UCSD-AML1 (cell line): Measurements from ENCODE around the gene GCK.
A peak's percentile ranks its signal among the peaks of the same experiment; 100 is the strongest.

Source experiments
- DNase-seq: peaks from one replicate; lab custom pipeline; 2025; ENCODE audit not compliant: unreplicated experiment; lab: John Stamatoyannopoulos, UW

GCK gene

DNA sequence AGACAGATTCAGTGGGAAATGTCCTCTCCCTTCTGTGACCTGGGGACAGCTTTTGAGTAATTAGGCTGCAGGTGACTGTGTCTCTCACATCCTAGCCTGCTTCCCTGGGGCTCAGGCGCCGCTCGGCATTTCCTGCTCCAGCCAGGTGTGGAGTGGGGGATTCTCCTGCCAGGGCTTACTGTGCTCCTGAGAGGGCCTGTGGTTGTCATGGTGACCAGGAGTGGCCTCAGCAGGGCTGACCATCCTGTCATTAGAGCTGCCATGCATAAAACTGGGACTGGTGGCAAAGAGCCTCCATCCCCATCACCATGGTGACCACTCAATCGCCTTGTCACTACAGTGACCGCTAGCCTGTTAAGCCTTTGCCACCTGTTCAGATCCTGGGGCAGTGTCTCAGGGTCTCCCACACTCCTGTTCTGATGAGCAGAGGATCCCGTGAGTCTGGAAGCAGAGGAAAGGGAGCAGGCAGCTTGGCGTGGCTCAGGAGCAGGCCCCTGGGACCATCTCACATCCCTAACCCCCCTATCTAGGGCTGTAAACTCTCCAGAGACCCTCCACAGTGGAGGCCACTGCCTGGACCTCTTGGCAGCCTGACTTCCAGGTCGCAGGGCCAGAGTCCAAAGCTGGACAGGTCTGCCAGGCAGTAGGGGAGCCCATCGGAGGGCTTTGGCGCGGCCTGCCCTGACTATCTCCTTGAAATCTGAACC, at the start of gene GCK:
TSS of gene GCK (minus strand) at position 154 of the 707 bp plus-strand sequence. CDS start 486 bp downstream, outside the sequence.
- no peak for DNase-seq

DNA sequence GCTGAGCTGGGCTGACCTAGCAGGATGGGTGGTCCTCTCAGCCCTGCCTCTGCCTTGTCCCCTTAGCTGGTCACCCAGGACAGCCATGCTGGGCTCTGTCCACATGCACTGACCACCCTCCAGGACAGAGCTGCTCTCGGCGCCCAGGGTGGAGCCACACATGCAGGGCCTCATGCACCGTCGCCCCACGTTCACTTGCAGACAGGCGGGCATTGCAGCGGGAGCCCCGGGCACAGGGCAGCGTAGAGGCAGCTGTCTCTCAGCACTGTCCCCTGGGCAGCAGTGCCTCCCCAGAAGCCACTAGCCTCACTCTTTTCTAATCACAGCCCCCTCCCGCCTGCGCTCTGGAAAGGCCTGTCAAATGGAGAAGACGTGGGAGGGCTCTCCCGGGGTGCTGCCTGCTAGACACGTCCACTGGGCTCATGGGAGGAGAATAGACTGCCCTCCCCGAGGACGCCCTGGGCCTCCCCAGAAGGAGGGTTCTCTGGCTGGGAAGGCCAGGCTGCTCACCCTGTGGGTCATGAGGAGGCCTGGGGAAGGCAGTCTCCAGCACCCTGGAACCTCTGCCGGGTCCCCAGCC, 49.0 kb upstream of the GCK start:
- DNase-seq, result no peak

DNA sequence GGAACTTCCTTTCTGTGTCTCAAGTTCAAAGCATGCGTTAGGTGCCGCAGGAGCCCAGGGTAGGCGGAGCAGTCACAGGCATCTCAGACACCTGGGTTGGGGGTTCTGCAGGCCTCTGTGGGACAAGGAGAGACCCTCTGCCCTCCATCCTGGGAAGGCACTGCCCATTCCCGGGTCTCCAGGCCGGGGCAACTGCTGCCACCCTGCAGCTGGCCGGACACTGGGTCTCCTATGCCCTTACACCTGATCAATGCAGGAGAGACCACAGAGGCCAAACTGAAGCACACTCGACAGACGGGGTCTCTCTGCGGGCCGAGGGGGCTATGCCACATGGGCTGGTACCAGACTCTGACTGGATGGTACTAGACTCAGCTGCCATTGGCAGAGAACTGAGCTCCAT, 48.5 kb upstream of the GCK start:
- no peak for DNase-seq

DNA sequence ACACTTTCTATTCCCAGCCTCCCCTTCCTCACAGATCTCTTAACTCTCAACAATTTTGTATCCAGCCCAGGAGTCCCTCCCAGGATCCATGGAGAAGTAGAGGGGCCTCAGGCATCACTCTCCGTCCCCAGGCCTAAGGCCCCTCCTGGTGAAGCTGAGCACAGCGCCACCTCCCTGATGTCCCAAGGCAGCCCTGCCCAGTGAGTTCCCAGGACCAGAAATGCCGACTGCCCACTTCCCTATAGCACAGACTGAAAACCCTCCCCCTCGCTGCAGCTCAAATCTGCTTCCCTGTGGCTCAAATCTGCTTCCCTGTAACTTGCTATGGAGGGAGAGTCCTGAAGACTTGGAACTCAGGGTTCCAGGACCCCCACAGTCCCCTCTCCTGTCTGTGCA, 47.1 kb upstream of the GCK start:
- peak; percentile 8 for DNase-seq

DNA sequence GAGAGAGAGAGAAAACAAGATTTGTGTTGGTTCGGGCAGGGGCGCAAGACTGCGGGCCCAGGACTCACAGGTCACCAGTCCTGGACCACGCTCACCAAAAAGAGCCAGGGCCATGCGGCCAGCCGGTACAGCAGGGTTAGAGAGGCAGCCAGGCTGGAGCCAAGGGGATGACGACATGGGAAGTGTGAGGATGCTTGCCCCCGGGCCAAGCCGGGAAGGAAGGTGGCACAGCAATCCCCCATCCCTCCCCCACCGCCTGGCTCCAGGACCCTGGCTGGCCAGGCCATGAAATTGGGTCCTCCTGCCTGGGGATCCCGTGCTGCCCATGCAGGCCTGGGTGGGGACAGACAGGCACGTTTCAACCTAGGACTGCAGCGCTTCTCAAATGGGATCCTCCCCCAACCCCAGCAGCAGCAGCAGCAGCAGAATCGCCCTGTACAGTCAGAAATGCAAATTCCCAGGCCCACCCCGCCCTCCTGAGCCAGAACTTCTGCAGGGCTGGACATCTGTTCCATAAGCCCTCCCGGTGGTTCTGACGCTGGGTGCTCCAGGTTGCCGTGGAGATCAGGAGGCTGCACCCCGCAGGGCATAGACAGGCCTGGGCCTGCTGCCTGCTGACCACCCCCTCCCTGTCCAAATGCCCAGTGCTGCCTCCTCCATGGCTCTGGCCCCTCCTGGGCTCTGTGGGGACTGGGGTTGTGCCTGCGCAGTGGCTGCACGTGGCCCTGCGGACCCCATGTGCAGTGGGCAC, 46.5 kb upstream of the GCK start:
- no peak for DNase-seq

DNA sequence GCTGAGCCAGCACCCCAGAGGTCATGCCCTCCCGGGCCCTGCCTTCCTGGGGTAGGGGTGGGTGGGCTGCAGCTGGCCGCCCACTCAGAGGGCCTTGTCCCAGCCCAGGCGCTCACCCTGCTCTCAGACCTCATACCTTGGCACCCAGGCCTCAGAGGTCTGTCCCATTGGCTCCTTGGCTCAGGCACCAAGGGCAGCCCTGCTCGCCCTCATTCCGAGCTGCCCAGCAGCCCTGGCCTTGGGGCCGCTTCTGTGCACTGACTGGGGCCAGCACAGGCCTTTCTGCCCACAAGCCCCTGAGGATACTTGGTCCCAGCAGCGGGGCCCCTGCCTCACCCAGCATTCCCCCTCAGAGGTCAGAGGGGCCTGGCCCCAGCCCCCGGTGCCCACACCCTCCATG, 45.8 kb upstream of the GCK start:
- no peak for DNase-seq

DNA sequence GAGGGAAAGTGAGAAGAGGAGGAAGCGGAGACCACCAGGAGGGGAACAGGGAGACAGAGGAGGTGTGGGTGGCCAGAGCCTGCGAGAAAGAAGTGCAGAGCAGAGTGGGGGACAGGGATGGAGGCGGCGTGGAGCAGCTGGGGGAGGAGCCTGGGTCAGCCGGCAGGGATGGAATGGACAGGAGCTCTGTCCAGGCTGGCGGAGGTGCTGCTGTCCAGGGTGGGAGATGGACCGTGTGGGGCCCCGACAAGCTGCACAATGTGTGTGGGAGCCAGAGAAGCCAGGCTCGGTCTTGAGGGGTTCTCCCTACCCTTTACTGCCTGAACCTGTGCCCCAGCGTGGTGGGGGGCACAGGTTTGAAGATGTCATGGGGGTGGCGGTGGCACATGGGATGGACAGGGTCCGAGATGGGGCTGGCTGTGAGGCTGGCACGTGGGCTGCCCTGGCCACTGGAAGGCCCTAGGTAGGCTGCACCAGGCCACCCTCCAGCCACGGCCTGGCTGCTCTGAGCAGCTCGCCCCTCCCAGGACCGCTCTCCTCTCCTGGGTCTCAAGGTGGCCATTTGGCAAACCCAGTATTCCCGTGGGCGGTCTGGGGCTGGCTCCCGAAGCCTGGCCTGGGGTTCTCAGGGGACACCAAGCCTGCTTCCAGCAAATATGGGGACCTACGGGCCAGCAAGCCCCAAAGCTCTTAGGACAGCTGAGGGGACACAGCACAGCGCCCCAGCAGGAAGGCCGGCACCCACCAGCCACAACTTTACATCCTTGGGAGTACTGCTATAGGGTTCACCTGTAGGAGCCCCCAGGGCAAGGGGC, 43.9 kb upstream of the GCK start:
- no peak for DNase-seq

DNA sequence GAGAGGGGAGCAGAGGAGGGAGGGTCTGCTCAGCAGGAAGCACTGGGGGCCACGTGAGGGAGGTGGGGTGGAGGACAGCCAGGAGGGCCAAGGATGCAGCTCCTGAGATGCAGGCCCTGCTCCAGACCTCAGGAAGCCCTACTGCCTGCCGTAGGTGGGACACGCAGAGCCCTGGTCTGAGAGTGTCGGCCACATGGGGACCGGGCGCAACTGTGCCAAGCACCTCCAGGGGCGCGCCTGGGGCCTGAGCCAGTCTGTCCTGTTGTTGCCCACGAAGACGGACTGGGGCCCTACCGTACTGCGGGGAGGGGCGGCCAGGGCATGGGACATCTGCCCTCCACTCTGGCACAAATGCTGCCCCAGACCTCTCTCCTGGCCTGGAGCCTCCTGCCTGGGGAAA, 43.2 kb upstream of the GCK start:
- no peak for DNase-seq

DNA sequence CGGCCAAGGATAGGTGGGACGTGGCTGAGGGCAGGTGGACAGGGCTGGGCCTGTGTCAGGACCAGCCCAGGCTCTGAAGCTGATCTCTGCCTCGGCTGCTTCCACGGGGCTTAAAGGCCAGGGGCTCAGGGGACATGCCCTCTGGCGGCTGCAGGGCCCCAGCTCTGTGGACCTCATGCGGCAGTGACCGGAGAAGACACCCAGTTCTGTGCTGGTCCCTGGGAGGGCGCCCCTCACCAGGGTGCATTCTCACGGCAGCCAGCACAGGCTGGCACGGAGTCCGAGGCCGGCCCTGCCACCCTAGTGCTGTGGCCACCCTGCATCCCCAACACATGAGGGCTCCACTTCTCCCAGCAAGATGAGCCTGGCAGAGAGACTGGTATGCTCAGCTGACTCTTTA, 41.8 kb upstream of the GCK start:
- DNase-seq, result no peak

DNA sequence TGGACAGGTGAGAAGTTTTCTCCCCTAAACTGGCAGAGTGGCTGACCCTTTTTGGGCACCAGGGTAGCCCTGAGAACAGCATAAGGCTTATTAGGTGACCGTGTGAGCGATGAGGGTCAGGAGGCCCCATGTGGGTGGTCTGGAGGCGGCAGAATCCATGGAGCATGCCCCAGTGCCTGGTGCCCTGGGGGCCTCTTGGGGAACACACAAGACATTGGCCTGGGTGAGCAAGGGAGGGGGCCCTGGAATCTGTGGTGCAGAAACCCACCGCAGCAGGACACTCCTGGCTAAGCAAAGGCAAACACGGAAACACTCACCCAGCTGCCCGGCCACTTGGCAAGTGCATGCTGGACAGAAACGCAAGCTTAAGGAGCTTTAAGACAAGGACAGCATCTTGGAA, 41.0 kb upstream of the GCK start:
- DNase-seq, result no peak

DNA sequence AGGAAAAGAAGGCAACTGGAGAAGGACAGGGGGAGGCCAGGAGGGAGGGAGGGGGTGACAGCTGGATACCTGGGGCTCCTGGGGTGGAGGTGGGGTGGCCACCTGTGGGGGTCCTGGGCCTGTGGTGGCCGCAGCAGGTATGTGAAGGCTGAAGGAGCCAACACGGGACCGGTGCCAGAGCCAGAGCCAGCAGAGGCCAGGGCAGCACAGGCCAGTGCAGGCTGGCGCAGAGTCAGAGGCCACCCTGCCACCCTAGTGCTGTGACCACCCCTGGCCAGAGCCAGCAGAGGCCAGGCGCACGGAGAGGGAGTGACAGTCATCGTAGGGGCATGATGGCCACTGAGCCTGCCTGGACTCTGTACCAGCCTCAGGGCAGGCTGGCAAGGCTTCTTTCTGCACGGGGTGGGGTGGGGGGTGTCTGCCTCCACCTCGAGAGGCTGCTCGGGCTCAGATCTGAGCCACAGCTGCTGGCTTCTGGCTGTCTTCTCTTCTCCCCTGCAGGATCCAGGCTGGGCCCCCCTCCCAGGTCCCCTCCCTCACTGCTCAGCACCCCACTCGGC, 40.4 kb upstream of the GCK start:
- no peak for DNase-seq

DNA sequence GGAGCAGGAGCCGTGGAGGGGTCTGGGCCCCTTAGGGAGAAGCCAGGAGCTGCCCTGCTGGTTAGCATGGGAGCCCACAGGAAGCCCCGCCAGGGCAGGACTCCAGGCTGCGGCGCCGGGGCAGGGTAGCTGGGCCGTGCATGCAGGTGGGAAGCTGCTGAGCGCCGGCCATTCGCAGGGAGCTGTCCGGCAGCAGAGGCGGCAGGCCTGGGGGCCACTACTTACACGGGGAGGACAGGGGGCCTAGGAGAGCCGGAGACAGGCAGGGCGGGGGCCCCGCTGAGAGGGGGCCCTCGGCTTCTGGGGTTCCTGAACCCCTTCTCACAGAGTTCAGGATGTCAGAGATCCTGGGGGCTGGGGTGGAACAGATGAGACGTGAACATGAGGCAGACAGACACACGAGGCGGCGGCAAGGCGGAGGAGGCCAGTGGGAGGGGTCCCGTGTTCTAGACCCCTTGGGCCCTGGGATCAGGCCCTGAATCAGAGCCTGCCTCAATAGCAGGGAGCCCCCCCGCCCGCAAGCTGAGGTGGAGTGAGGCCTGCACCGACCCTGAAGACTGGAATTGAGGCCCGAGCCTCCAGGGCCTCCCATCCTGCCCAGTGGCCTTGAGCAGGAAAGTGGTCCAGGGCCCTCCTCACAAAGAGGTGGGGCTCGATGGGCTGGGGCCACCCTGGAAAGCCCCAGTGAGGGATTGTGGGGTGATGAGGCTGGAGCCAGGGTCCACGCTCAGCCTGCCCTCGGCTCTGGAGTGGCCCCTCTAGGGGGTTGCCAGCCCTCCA, 39.5 kb upstream of the GCK start:
- no peak for DNase-seq

DNA sequence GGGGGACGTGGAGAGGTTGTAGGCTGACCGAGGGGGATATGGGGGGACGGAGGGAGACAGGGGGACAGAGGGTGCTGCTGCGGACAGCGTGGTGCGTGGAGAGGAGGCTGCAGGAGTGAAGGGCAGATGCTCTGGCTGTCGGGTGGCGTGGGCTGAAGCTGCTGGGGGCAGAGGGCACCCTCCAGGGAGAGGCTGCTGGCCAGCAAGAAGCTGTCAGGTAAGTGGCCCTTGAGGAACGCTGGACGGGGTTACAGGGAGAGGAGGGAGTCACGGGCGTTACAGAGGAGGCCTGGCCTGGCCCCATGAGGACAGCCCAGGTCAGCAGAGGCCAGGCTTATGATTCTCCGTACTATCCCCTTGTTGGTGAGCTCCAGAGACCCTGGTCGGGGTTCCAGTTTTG, 38.7 kb upstream of the GCK start:
- no peak for DNase-seq

DNA sequence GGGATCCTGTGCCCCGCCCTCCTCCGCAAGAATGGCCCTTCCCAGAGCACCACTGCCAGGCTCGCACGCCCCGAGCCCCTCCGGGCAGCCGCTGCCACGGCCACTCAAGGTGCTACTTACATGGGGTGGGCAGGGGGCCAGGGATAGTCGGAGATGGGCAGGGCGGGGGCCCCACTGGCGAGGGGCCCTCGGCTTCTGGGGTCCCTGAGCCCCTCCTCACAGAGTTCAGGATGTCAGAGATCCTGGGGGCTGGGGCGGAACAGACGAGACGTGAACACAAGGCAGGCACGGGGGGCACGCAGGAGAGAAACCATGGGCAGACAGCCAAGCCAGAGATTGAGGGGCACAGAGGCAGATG, 37.1 kb upstream of the GCK start:
- no peak for DNase-seq

DNA sequence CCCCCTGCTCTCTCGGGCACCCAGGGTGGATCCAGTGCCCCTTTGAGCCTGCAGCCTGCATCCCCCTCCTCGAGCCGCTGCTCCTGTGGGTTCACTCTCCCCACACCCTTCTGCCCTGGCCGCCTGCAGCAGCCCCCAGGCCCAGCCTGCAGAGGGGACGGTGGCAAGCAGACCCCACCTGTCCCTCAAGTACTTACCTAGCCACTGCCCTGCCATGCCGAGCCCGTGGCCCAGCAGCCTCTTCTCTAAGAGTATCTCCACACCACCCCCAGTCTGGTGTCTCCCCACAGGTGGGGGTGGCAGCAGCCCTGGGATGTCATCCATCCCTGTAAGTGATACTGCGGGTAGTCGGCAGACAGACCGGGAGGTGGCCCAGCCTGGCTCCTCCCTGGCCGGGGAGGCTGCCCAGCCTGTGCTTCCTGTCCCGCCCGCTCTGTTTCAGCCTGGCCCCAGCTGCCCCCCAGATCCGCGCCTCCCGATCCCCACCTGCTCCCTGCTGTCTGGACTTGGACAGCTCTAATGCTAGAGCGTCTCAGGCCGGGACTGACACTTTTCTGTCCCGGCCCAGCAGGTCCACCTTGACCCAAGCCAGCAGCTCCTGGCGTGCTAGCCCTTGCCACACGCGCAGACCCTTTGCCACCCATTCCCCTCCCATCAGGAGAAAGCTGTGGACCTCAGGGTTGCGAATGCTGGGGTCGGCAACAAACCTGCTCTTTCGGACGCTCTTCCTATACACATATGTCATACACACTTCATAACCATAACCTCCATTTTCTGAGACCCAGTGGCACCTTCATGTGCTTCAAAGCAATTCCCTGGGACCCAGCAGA, 36.5 kb upstream of the GCK start:
- DNase-seq, result no peak

DNA sequence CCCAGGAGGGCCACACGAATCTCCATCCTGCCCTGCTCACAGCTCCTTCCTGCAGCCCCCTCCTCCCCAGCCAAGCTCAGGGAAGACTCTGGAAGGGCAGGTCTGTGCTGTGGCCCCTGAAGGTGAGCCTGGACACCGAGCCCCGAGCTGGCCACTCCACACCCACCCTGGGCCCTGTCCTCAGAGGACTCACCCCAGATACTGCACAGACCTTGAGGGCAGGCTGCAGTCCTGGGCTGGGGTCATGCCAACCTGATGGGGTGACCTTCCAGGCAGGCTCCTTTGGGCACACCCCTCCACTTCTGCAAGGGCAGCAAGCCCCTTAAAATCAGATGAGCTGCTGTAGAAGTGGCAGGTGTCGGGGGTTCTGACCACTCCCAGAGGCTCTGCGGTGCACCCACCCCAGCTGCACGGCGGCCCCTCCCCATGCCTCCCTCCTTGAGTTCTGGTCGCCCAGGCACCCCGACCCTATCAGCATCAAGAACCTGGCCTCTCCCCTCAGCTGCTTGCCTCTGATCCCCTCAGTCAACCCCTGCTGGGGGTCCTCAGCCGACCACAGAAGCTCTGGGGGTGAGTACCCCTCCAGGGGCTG, 35.8 kb upstream of the GCK start:
- no peak for DNase-seq

DNA sequence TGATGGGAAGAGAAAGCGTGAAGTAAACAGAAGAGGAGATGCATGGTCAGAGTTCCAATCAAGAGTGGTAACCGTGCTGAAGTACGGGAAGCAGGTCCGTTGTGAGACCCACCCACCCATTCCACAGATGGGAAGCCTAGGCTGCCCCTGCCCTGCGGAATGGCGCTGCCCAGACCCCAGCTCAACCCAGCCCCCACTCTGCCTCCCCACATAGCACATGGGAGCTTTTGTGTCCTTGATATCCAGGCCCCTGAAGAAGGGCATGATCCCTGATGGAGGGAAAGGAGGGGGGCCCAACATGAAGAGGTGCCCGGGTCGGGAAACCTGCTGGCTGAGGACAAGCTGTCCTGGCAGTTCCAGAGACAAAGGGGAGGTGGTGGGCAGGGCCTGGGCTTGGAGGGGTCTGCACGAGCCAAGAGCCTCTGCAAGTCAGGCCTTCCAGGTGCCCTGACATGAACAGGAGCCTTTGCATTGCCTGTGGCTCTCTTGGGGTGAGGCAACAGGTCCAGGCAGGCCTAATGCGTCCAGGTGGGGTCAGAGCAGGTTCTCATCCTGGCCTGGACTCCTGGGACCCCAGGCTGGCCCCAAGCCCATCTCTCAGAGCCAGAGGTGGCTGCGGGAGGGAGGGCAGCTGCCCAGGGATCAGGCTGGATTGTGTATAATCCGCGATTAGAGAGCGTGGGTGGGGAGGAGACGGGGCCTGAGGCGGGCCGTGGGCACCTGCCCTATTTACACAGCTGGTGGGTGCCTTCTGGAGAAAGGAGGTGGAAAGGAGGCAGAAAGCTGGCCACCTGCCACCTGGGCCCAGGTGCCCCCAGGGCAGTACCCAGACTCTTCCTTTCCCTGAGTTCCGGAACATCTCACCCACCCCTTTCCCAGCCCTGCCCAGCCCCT, 35.1 kb upstream of the GCK start:
- no peak for DNase-seq

DNA sequence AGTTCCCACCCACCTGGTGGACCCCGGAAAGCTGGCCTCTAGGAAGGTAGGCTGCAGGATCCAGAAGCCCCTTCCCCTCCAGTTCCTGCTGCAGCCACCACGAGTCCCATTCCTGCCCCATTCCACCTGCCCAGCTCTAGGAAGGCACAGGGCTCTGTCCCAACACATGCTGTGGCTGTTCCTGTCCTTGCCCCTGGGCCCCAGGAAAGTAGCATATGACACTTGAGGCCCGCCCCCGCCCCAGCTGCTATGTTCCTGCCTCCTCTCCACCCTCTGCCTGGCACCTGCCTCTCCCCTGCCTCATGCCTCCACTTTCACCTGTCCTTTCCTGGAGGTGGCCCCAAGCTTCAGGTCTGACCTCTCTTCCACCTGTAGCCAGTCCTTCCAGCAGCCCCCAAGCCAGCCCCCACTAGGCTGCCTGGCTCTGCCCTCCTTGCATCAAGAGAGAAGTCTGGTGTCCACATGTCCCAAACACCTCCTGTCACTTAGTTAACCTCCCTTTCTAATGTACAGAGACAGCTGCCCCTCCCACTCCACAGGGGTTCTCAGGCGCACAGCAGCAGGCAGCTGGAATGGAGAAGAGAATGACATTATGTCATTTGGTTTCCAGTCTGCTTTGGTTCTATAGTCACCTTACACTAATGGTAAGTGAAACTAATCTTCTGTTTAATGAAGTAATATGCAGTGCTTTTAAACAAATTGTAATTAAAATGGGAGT, 34.3 kb upstream of the GCK start:
- no peak for DNase-seq
